Vagina (tissue), 2 donors: Measurements from ENCODE around the gene SLC23A2. TPM values are rescaled to one million over a fixed set of nuclear protein-coding genes. Genes with fewer than 3 reads are reported as not detected.

Source experiments
- DNase-seq, 2 donors: peaks; one replicate each; pipeline ENCODE4 v3.0.0-alpha.2; 2017; ENCODE audit errors: extremely low spot score in 2 of 2
- H3K27ac ChIP-seq: fragments of 200-600 bp; sonication (generic); one replicate; pipeline ENCODE4 v1.5.1; 2019
- H3K27me3 ChIP-seq: fragments of 200-600 bp; sonication (generic); one replicate; pipeline ENCODE4 v1.5.1; 2019
- H3K36me3 ChIP-seq, 2 donors: fragments of 200-600 bp; sonication (generic); one replicate each; pipeline ENCODE4 v1.5.1; 2017 to 2019
- H3K4me1 ChIP-seq: fragments of 200-600 bp; sonication (generic); one replicate; pipeline ENCODE4 v1.5.1; 2019
- H3K4me3 ChIP-seq, 2 donors: fragments of 200-600 bp; sonication (generic); 1 replicate in 1 of 2; 2 replicates in 1 of 2; pipeline ENCODE4 v1.5.1; 2016 to 2019
- H3K9me3 ChIP-seq: fragments of 200-600 bp; sonication (generic); one replicate; pipeline ENCODE4 v1.5.1; 2019
- POLR2A ChIP-seq, 2 donors: fragments of 450-650 bp; IDR thresholded peaks; one replicate each; pipeline ENCODE4 v1.6.1; 2017; ENCODE audit warnings: antibody characterized with exemption in 2 of 2, mild to moderate bottlenecking in 2 of 2, moderate library complexity in 2 of 2
- POLR2AphosphoS5 ChIP-seq, 2 donors: sonication (generic); formaldehyde crosslinking; IDR thresholded peaks; one replicate each; pipeline ENCODE4 v1.9.0; 2017; ENCODE audit warnings: antibody characterized with exemption in 2 of 2, mild to moderate bottlenecking in 2 of 2, low read depth in 1 of 2; ENCODE audit not compliant: insufficient read depth in 1 of 2
- intact Hi-C: fragments of 100-400 bp; cut with DNase I; formaldehyde crosslinking; loops from one replicate; pipeline ENCODE4 v1.15.1; 2023
- total RNA-seq: library from RNA; depleted of rRNA; stranded (reverse); fragments of >200 nt; gene quantifications from one replicate; pipeline ENCODE4 v1.2.3, GENCODE V29; 2016
- TF ChIP-seq, protein P1 (sequence below), 3 experiments: fragments of 450-650 bp in 2 of 3; fragments of 200-600 bp in 1 of 3; sonication (generic) in 1 of 3; IDR thresholded peaks; one replicate each; pipeline ENCODE4 v1.5.1; 2017 to 2019; ENCODE audit warnings: antibody characterized with exemption in 3 of 3, mild to moderate bottlenecking in 2 of 3, moderate library complexity in 2 of 3

SLC23A2 gene
- total RNA-seq, 1 donor from 2014 or later, result 14.7 TPM

DNA sequence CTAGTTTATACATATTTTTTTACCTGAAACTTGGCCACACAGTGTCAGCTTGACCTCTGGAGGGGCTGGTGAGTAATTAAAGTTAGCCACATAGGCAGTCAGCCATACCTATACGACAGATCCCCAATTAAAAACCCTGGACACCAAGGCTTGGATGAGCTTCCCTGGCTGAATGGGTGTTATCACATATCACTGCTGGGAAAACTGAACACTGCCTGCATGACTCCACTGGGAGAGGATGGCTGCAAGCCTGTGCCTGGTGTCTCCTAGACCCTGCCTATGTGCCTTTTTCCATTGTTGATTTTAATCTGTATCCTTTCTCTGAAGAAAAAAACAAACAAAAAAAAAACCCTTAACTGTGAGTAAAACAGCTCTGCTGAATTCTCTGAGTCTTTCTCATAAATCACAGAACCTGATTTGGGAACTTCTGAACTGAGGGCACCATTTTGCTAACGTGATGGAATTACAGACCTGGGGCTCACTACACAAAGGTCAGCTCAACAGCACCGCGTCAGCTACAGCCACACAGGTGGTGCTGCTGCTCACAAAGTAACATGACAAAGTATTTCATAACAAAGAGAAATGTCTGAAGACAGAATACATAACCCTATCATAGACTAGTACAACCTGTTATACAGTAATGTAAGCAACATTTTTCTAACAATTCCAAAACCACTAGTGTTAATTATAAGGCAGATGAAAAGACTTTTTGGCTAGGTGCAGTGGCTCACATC lies 97.0 kb downstream of the SLC23A2 start:
- no peaks in the 10 kb centered on the region for H3K27me3 ChIP-seq
- H3K4me3 ChIP-seq, result no peak overlapping the region
- no peaks in the 10 kb centered on the region for H3K9me3 ChIP-seq
- H3K27ac ChIP-seq, result no peak overlapping the region
- peak in 1 of 2 donors; percentile 10 for DNase-seq
- peaks cover 7% of the 10 kb centered on the region for H3K4me1 ChIP-seq
- peaks cover 0 to 11% of the 10 kb centered on the region in 2 donors for H3K36me3 ChIP-seq
- TF ChIP-seq POLR2A (IDR thresholded peaks at IDR 0.05), result no peak
- TF ChIP-seq POLR2AphosphoS5 (IDR thresholded peaks at IDR 0.05; ENCODE audit: insufficient read depth in 1 of 2, low read depth in 1 of 2), result peak in 1 of 2 donors; percentile 56
- intact Hi-C loops, result no loop called here

DNA sequence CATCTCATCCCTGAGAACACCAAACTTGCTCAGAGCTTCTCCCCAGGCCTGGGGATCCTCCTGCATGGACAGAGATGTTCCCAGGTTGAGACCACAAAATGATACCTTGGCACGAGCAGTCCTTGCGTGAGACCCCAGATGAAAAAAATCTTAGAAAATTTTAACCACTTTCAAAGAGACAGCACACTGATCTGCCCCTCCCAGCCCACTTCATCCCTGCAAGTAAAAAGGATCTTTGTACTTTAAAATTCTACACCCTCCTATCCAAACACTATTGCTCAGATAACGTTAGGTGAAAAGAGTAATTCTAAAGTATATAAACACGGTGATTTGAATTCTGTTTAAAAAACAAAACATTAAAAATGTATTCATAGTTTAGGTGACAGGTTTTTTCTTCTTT lies 98.5 kb downstream of the SLC23A2 start:
- Histone ChIP-seq H3K27me3 (no peaks in the 10 kb centered on the region), H3K4me1 (peaks cover 22% of the 10 kb centered on the region), H3K36me3 (peaks cover 0 to 6% of the 10 kb centered on the region in 2 donors), H3K27ac (no peak overlapping the region), H3K4me3 (no peak overlapping the region), H3K9me3 (no peaks in the 10 kb centered on the region)
- intact Hi-C loops, result no loop called here
- no peak for DNase-seq
- TF ChIP-seq POLR2AphosphoS5 (IDR thresholded peaks at IDR 0.05; ENCODE audit: insufficient read depth in 1 of 2, low read depth in 1 of 2), result no peak
- TF ChIP-seq, protein P1, sequence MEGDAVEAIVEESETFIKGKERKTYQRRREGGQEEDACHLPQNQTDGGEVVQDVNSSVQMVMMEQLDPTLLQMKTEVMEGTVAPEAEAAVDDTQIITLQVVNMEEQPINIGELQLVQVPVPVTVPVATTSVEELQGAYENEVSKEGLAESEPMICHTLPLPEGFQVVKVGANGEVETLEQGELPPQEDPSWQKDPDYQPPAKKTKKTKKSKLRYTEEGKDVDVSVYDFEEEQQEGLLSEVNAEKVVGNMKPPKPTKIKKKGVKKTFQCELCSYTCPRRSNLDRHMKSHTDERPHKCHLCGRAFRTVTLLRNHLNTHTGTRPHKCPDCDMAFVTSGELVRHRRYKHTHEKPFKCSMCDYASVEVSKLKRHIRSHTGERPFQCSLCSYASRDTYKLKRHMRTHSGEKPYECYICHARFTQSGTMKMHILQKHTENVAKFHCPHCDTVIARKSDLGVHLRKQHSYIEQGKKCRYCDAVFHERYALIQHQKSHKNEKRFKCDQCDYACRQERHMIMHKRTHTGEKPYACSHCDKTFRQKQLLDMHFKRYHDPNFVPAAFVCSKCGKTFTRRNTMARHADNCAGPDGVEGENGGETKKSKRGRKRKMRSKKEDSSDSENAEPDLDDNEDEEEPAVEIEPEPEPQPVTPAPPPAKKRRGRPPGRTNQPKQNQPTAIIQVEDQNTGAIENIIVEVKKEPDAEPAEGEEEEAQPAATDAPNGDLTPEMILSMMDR (IDR thresholded peaks at IDR 0.05), result no peak
- TF ChIP-seq POLR2A (IDR thresholded peaks at IDR 0.05), result no peak

DNA sequence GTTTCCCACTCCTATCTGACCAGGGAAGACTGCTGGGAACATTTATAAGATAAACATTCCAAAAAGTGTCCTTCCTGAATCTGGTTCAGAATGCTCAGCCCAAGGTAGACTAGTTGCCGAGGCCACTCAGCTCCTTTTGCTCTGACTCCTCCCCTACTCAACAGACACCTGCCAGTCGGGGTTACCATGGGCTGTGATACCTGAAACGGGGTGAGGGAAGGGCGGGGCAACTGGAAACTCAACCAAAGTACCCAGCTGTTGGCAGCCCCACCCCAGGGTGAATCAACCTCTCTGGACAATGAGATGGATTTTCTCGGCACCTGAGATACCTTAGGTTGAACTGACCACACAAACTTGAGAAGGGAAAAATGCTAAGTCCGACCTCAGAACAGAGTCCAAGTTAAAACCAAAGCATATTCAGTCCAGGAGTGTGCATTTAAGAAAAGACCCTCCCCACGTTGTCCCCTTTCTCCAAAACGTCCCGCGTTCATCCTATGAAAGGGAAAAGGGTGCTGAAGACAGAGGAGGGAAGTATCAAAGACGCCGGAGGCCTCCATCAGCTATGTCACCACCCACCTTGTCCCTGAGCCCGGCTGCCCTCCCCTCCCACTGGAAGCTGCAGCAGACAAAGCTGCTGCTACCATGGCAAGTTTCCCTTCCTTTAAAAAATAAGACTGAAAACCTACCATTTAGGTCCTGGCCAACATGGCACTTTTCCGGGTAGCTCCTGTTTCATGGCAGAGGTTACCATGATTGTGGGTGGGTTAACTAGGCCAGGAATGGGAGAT lies 100.1 kb downstream of the SLC23A2 start:
- Histone ChIP-seq H3K4me1 (peaks cover 25% of the 10 kb centered on the region), H3K36me3 (peaks cover 0 to 6% of the 10 kb centered on the region in 2 donors), H3K9me3 (no peaks in the 10 kb centered on the region), H3K4me3 (no peak overlapping the region), H3K27ac (no peak overlapping the region), H3K27me3 (no peaks in the 10 kb centered on the region)
- TF ChIP-seq, protein P1 (IDR thresholded peaks at IDR 0.05), result no peak
- no peak for TF ChIP-seq POLR2A (IDR thresholded peaks at IDR 0.05)
- TF ChIP-seq POLR2AphosphoS5 (IDR thresholded peaks at IDR 0.05; ENCODE audit: insufficient read depth in 1 of 2, low read depth in 1 of 2), result no peak
- peak in 1 of 2 donors; percentile 49 for DNase-seq
- intact Hi-C loops, result no loop called here

DNA sequence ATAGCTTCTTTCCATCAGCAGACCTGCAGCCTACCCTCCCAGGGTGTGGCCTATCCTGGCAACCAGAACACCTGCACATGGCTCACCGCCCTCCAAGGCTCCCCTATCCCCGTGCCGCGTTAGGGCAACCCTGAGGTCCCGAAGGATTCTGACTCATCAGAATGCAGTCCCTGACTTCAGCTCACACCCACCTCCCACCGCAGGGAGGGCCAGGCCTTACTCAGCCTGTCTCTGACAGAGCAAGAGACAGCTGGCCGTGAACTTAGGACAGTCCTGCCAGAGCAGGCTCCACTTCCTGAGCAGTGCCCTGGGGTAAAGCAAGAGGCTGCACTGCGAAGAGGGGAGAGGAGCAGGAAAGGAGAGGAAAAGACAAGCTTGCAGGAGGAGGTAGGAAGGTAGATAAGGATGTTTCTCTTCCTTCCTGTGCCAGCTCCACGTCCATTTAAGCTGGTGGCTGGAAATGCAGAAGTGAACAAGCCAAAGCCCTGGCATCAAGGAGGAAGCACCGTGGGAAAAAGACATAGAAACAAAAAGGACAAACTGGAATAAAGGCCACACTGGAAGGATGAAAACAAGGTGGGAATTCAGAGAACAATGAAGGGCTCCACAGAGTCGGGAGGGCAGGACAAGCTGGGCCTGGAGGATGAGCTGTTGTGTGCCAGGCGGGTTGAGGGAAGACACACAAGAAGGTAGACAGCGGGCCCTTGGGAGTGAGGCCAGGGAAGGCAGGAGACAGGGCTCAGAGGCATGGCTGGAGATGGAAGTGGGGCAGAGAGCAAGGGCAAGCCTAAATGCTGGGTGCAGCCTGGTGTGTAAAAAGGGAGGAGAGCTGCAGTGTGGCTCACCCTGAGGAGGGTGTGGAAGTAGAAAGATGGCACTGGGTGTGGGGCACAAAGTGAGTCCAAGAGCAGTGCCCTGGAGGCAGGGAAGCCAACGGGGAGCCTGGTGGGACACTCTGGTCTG lies 102.7 kb downstream of the SLC23A2 start:
- intact Hi-C loops, result no loop called here
- H3K9me3 ChIP-seq, result no peaks in the 10 kb centered on the region
- H3K36me3 ChIP-seq, result peaks cover 0 to 6% of the 10 kb centered on the region in 2 donors
- H3K27me3 ChIP-seq, result no peaks in the 10 kb centered on the region
- no peak overlapping the region for H3K4me3 ChIP-seq
- H3K27ac ChIP-seq, result peak overlapping the region; percentile 2
- peaks cover 31% of the 10 kb centered on the region for H3K4me1 ChIP-seq
- peak in 1 of 2 donors; percentile 83 for DNase-seq
- TF ChIP-seq POLR2A (IDR thresholded peaks at IDR 0.05) (no peak), POLR2AphosphoS5 (IDR thresholded peaks at IDR 0.05; ENCODE audit: insufficient read depth in 1 of 2, low read depth in 1 of 2) (no peak)
- TF ChIP-seq, protein P1 (IDR thresholded peaks at IDR 0.05), result no peak

DNA sequence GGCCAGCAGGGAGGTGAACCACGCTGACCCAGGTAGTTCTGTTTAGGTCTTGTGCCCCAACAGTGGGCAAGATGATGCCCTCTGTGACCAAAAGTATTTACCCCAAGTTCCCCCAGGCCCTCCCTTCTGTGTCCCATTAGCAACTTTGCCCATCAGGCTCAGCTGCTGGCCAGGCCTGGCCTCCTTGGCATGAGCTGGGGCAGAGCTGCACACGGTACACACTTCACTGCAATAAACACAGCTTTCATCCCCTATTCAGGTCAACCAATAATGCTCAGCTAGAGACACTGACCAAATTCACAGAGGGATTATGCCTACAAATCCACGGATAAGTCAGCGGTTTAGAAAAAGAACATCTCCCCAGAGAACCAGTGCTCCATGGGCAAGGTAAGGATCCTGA lies 103.7 kb downstream of the SLC23A2 start:
- Histone ChIP-seq H3K4me1 (peaks cover 31% of the 10 kb centered on the region), H3K36me3 (peaks cover 0 to 6% of the 10 kb centered on the region in 2 donors), H3K4me3 (no peak overlapping the region), H3K27me3 (no peaks in the 10 kb centered on the region), H3K27ac (peak overlapping the region; percentile 33), H3K9me3 (no peaks in the 10 kb centered on the region)
- intact Hi-C loops, result no loop called here
- peak in 1 of 2 donors; percentile 71 for DNase-seq
- TF ChIP-seq POLR2AphosphoS5 (IDR thresholded peaks at IDR 0.05; ENCODE audit: insufficient read depth in 1 of 2, low read depth in 1 of 2), result no peak
- TF ChIP-seq, protein P1 (IDR thresholded peaks at IDR 0.05), result no peak
- no peak for TF ChIP-seq POLR2A (IDR thresholded peaks at IDR 0.05)
